SU-DHL-6 (cell line): ENCODE measurements around the gene WDR54.

Experiments used
- H2AFZ ChIP-seq: fragments of 200-600 bp; sonication (generic); 2 replicates; pipeline ENCODE4 v1.6.1; 2014; ENCODE audit warnings: low read depth, mild to moderate bottlenecking, moderate library complexity, mixed read lengths, antibody characterized with exemption, low read length; ENCODE audit not compliant: severe bottlenecking
- H3F3A ChIP-seq: fragments of 200-600 bp; shearing (Covaris generic); 2 replicates; pipeline ENCODE4 v1.6.0; 2016; ENCODE audit warnings: antibody characterized with exemption, mild to moderate bottlenecking; ENCODE audit not compliant: insufficient read depth
- H3K27ac ChIP-seq: fragments of 200-600 bp; sonication (generic); 2 replicates; pipeline ENCODE4 v1.5.1; 2016; ENCODE audit warnings: low read depth, mild to moderate bottlenecking, low read length, moderate library complexity, mixed read lengths
- H3K27me3 ChIP-seq: fragments of 200-600 bp; sonication (generic), shearing (Covaris generic); 2 replicates; pipeline ENCODE4 v1.6.0; 2014; ENCODE audit warnings: mild to moderate bottlenecking, low read length
- H3K36me3 ChIP-seq: fragments of 200-600 bp; sonication (generic); 2 replicates; pipeline ENCODE4 v1.6.1; 2014; ENCODE audit warnings: mild to moderate bottlenecking, low read length, mixed read lengths
- H3K4me2 ChIP-seq: fragments of 300-600, 200-600 bp; shearing (Covaris generic), sonication (generic); 2 replicates; pipeline ENCODE4 v1.6.0; 2014; ENCODE audit warnings: low read length, low read depth, mild to moderate bottlenecking; ENCODE audit not compliant: poor library complexity, severe bottlenecking
- H3K4me3 ChIP-seq: fragments of 200-600 bp; sonication (generic); 2 replicates; pipeline ENCODE4 v1.5.1; 2014; ENCODE audit warnings: antibody characterized with exemption, low read length, mild to moderate bottlenecking, mixed read lengths; ENCODE audit not compliant: insufficient read depth, poor library complexity, severe bottlenecking
- H3K79me2 ChIP-seq: fragments of 200-600 bp; sonication (generic); 2 replicates; pipeline ENCODE4 v1.6.1; 2014; ENCODE audit warnings: mild to moderate bottlenecking, low read length, moderate library complexity; ENCODE audit not compliant: insufficient read depth
- H3K9ac ChIP-seq: fragments of 200-600 bp; sonication (generic); 2 replicates; pipeline ENCODE4 v1.7.0; 2014; ENCODE audit warnings: mild to moderate bottlenecking, low read length
- H3K9me2 ChIP-seq: fragments of 200-600 bp; sonication (generic); replicated peaks from 2 replicates; pipeline ENCODE4 v1.6.1; 2014; ENCODE audit warnings: low read length; ENCODE audit not compliant: insufficient read depth
- H3K9me3 ChIP-seq: fragments of 200-600 bp; sonication (generic); 2 replicates; pipeline ENCODE4 v1.6.1; 2014; ENCODE audit warnings: low read length, mixed read lengths; ENCODE audit not compliant: insufficient read depth
- H4K20me1 ChIP-seq: fragments of 200-600 bp; sonication (generic); 2 replicates; pipeline ENCODE4 v1.6.1; 2014; ENCODE audit warnings: low read depth, mild to moderate bottlenecking, antibody characterized with exemption, low read length, moderate library complexity, mixed read lengths
- EZH2phosphoT487 ChIP-seq: fragments of 200-600 bp; sonication (generic), shearing (Covaris generic); conservative IDR thresholded peaks from 2 replicates; pipeline ENCODE4 v1.6.1; 2018; ENCODE audit warnings: mild to moderate bottlenecking, antibody characterized with exemption, low read length, moderate library complexity, mixed read lengths
- TF ChIP-seq, protein P1 (sequence below): fragments of 200-600 bp; sonication (generic); IDR thresholded peaks from one replicate; pipeline ENCODE4 v1.5.1; 2017; ENCODE audit warnings: antibody characterized with exemption, mild to moderate bottlenecking, low read length, moderate library complexity; ENCODE audit not compliant: insufficient read depth, poor library complexity, severe bottlenecking

WDR54 gene, protein sequence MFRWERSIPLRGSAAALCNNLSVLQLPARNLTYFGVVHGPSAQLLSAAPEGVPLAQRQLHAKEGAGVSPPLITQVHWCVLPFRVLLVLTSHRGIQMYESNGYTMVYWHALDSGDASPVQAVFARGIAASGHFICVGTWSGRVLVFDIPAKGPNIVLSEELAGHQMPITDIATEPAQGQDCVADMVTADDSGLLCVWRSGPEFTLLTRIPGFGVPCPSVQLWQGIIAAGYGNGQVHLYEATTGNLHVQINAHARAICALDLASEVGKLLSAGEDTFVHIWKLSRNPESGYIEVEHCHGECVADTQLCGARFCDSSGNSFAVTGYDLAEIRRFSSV

DNA sequence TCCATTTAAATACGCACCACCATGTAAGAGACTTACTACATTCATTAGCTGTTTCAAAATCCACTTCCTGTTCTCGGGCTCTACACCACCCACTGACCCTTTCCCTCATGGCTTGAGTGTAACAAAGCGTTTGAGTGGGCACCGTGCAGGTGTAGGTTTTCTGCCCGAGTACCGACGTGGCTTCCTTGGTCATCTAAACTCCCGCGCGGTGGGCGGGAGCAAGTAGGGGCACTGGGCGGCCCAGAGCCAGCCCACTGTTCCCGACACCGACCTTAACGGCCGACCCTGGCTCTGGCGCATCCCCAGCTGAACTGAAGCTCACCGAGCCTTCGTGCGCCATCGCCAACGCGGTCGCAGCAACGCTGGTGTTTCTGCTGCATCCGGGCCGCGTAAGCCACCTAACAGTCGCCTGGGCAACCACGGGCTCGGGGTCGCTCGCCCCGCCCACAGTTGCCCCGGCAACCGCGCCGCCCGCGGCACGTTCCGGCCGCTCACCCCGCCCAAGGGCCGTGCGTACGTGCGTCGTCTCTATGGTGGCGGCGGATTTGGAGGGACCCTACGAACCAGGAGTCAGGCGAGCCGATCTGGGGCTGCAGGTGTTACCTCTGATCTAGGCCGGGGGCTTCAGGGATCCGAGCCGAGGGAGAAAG lies at the start of gene WDR54, which contains the start of gene C2orf81:
Gene WDR54, plus strand, starts transcription at position 510 of the 650 bp plus-strand sequence. CDS start 424 bp downstream, outside the sequence.
Gene C2orf81, minus strand, starts transcription at position 399 of the 650 bp plus-strand sequence. Its CDS starts 59 bp downstream, at position 340.
- H4K20me1 ChIP-seq: no peaks in the 10 kb centered on the region
- H3K4me2 ChIP-seq: peak within 1 kb of the TSS; percentile 76
- no peaks in the 10 kb centered on the region; the same call in 1 of the 2 replicates for H3F3A ChIP-seq
- H3K79me2 ChIP-seq: no peaks in the 10 kb centered on the region
- no peaks in the 10 kb centered on the region for H3K36me3 ChIP-seq
- H3K9me3 ChIP-seq: no peaks in the 10 kb centered on the region
- no peak for TF ChIP-seq EZH2phosphoT487
- TF ChIP-seq, protein P1, sequence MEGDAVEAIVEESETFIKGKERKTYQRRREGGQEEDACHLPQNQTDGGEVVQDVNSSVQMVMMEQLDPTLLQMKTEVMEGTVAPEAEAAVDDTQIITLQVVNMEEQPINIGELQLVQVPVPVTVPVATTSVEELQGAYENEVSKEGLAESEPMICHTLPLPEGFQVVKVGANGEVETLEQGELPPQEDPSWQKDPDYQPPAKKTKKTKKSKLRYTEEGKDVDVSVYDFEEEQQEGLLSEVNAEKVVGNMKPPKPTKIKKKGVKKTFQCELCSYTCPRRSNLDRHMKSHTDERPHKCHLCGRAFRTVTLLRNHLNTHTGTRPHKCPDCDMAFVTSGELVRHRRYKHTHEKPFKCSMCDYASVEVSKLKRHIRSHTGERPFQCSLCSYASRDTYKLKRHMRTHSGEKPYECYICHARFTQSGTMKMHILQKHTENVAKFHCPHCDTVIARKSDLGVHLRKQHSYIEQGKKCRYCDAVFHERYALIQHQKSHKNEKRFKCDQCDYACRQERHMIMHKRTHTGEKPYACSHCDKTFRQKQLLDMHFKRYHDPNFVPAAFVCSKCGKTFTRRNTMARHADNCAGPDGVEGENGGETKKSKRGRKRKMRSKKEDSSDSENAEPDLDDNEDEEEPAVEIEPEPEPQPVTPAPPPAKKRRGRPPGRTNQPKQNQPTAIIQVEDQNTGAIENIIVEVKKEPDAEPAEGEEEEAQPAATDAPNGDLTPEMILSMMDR: no peak
- peak within 1 kb of the TSS; percentile 99 for H2AFZ ChIP-seq
- H3K27ac ChIP-seq: no peak within 1 kb of the TSS
- H3K27me3 ChIP-seq: no peaks in the 10 kb centered on the region
- H3K9ac ChIP-seq: peak within 1 kb of the TSS; percentile 68
- H3K9me2 ChIP-seq: no peaks in the 10 kb centered on the region
- H3K4me3 ChIP-seq: peak within 1 kb of the TSS; percentile 69

GRCh38 chr2:74372674-74373073 lies 48.9 kb upstream of the WDR54 start:
- Histone ChIP-seq H3K9me3 (no peaks in the 10 kb centered on the region), H4K20me1 (no peaks in the 10 kb centered on the region), H3K9me2 (no peaks in the 10 kb centered on the region), H3K27me3 (no peaks in the 10 kb centered on the region), H3K9ac (no peak overlapping the region), H3K4me3 (no peak overlapping the region), H3K27ac (no peak overlapping the region), H3K79me2 (no peaks in the 10 kb centered on the region), H3K4me2 (no peak overlapping the region), H3K36me3 (no peaks in the 10 kb centered on the region), H2AFZ (no peak overlapping the region), H3F3A (no peaks in the 10 kb centered on the region)
- TF ChIP-seq EZH2phosphoT487: no peak
- TF ChIP-seq, protein P1: no peak

DNA sequence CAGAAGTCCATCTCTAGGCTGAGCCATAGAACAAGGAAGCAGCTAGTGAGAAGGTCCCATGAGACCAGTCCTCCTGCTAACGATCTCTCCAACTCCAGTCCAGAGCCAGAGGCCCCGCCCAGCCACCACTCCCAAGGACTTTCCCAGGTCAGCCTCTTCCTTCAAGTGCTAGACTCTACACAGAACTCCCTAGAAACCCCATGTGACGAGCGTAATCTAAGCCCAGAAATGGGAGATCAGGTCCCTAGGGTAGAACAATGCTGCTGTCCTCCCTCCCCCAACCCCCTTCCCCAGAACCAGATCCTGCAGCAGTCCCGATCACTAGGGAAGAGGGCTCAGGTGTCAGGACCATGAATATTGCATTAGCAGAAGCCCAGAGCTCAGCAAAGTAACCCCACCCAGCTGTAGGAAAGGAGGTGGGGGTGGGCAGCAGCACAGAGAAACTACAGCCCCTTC lies 48.3 kb upstream of the WDR54 start:
- no peaks in the 10 kb centered on the region for H3K79me2 ChIP-seq
- H3K27ac ChIP-seq: no peak overlapping the region
- no peak for TF ChIP-seq EZH2phosphoT487
- TF ChIP-seq, protein P1: no peak
- H3F3A ChIP-seq: no peaks in the 10 kb centered on the region
- no peaks in the 10 kb centered on the region for H3K27me3 ChIP-seq
- no peak overlapping the region for H3K4me3 ChIP-seq
- H4K20me1 ChIP-seq: no peaks in the 10 kb centered on the region
- H3K4me2 ChIP-seq: no peak overlapping the region
- no peak overlapping the region for H2AFZ ChIP-seq
- H3K36me3 ChIP-seq: no peaks in the 10 kb centered on the region
- H3K9me2 ChIP-seq: no peaks in the 10 kb centered on the region
- H3K9me3 ChIP-seq: no peaks in the 10 kb centered on the region
- H3K9ac ChIP-seq: no peak overlapping the region
